Fibroblast of lung (primary cell): ENCODE results near the gene CA12.

ENCODE experiments used
- EZH2 ChIP-seq: IDR thresholded peaks from 2 replicates; pipeline ENCODE4 v1.5.1; 2012; ENCODE audit warnings: low read length, control low read depth, mild to moderate bottlenecking; ENCODE audit errors: missing control alignments
- TF ChIP-seq, protein P1 (sequence below), 2 donors: IDR thresholded peaks in 1 of 2; conservative IDR thresholded peaks in 1 of 2; 1 replicate in 1 of 2; 2 replicates in 1 of 2; pipeline ENCODE4 v1.5.1; 2011 to 2012; ENCODE audit warnings: low read length in 2 of 2, control low read depth in 1 of 2, inconsistent platforms in 1 of 2, low read depth in 1 of 2, mild to moderate bottlenecking in 1 of 2

DNA sequence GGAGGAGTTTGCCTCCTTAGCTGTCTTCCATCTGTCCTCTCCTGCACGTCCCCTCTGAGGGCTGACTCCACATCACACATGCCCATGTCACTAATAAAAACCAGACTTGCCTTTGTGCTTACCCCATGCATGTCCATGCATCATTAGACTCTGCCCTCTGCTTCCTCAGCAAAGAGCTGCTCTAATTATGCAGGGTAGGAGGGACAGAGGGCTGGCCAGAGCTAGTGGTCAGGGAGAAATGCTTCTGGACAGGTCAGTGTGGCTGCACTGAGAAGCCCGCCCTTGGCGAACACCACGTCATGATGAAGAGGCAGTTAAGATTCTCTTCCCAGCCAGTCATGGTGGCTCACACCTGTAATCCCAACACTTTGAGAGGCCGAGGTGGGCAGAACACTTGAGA, 8.9 kb downstream of the CA12 start:
- TF ChIP-seq EZH2, result no peak
- TF ChIP-seq, protein P1, sequence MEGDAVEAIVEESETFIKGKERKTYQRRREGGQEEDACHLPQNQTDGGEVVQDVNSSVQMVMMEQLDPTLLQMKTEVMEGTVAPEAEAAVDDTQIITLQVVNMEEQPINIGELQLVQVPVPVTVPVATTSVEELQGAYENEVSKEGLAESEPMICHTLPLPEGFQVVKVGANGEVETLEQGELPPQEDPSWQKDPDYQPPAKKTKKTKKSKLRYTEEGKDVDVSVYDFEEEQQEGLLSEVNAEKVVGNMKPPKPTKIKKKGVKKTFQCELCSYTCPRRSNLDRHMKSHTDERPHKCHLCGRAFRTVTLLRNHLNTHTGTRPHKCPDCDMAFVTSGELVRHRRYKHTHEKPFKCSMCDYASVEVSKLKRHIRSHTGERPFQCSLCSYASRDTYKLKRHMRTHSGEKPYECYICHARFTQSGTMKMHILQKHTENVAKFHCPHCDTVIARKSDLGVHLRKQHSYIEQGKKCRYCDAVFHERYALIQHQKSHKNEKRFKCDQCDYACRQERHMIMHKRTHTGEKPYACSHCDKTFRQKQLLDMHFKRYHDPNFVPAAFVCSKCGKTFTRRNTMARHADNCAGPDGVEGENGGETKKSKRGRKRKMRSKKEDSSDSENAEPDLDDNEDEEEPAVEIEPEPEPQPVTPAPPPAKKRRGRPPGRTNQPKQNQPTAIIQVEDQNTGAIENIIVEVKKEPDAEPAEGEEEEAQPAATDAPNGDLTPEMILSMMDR (conservative IDR thresholded peaks at IDR 0.05 in 1 of 2, IDR thresholded peaks at IDR 0.05 in 1 of 2; ENCODE audit: low read depth in 1 of 2, low read length in 2 of 2), result no peak
